Measurements from ENCODE around the gene GDI2. TPM values are rescaled to one million over a fixed set of nuclear protein-coding genes. Genes with fewer than 3 reads are reported as not detected.
A peak's percentile ranks its signal among the peaks of the same experiment; 100 is the strongest.

GDI2 gene
- total RNA-seq, 1 donor from 2014 or later, result 289 TPM

DNA sequence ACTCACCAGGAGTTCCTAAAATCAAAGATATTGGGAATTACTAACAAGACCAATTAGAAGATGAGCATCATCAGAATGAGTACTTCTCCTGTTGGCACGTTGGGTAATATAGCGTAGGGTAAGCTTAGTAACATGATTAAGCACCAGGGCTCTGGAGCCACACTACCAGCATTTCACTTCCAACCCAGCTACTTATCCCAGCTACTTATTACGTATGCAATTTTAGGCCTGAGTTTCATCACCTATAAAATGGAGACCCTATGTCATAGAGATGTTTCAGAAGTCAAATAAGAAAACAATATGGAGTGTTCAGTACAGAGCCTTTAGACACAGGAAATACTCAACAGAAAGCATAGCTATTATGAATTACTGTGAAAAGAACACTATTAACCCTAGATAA, 19.0 kb downstream of the GDI2 start:
- Mint-ChIP-seq H3K4me3 (no peak overlapping the region), H3K27ac (no peak overlapping the region), H3K36me3 (ENCODE audit: low read depth) (peaks cover 78% of the 10 kb centered on the region), H3K27me3 (no peaks in the 10 kb centered on the region), H3K4me1 (no peaks in the 10 kb centered on the region), H3K9me3 (no peaks in the 10 kb centered on the region)
- no peak for DNase-seq
- intact Hi-C loops (cut with micrococcal nuclease), result no loop called here
- ATAC-seq (ENCODE audit: low read depth), result no peak
- TF ChIP-seq, protein P1, sequence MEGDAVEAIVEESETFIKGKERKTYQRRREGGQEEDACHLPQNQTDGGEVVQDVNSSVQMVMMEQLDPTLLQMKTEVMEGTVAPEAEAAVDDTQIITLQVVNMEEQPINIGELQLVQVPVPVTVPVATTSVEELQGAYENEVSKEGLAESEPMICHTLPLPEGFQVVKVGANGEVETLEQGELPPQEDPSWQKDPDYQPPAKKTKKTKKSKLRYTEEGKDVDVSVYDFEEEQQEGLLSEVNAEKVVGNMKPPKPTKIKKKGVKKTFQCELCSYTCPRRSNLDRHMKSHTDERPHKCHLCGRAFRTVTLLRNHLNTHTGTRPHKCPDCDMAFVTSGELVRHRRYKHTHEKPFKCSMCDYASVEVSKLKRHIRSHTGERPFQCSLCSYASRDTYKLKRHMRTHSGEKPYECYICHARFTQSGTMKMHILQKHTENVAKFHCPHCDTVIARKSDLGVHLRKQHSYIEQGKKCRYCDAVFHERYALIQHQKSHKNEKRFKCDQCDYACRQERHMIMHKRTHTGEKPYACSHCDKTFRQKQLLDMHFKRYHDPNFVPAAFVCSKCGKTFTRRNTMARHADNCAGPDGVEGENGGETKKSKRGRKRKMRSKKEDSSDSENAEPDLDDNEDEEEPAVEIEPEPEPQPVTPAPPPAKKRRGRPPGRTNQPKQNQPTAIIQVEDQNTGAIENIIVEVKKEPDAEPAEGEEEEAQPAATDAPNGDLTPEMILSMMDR (IDR thresholded peaks at IDR 0.05), result no peak
- ChIA-PET POLR2A (interaction anchor here (0.6 to 1.6 kb wide), 3 partner anchors 19 to 135 kb away, joined by 3 to 6 read pairs (median 4); partner anchors contain the start of genes ANKRD16, FBH1 and GDI2), CTCF (interaction anchor here (0.7 to 0.9 kb wide), 3 partner anchors 26 to 164 kb away, joined by 3 to 4 read pairs (median 3); partner anchors contain the start of genes ANKRD16 and FBH1)

DNA sequence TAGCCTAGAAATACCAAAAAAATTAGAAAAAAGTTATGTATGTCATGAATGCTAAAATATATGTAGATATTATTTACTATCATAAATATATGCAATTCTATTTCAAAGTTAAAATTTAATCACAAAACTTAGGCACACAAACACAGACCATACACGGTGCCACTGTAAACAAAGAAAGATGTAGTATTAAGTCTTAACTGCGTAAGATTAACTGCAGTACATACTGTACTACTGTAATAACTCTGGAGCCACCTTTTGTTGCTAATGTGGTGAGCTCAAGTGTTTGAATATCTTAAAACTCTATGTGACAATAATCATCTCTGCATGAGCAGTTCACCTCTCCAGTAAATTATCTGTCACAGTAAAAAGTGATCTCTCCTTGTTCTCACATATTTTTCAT, 23.6 kb downstream of the GDI2 start:
- Mint-ChIP-seq H3K4me3 (no peak overlapping the region), H3K36me3 (ENCODE audit: low read depth) (peaks cover 87% of the 10 kb centered on the region), H3K27ac (no peak overlapping the region), H3K4me1 (peaks cover 2% of the 10 kb centered on the region), H3K27me3 (no peaks in the 10 kb centered on the region), H3K9me3 (no peaks in the 10 kb centered on the region)
- no peak for ATAC-seq (ENCODE audit: low read depth)
- POLR2A ChIA-PET, result interaction anchor here (1.6 kb wide), 1 partner anchor 24 kb away, joined by 4 read pairs; the partner anchor contains the start of gene GDI2
- no peak for DNase-seq
- intact Hi-C loops (cut with micrococcal nuclease), result no loop called here
- CTCF ChIA-PET, result no interaction called here
- TF ChIP-seq, protein P1 (IDR thresholded peaks at IDR 0.05), result no peak

GRCh38 chr10:5788969-5789368, 24.3 kb downstream of the GDI2 start:
- ATAC-seq (ENCODE audit: low read depth) (no peak), DNase-seq (no peak)
- TF ChIP-seq, protein P1 (IDR thresholded peaks at IDR 0.05), result no peak
- Mint-ChIP-seq H3K9me3 (no peaks in the 10 kb centered on the region), H3K27ac (no peak overlapping the region), H3K4me3 (no peak overlapping the region), H3K27me3 (no peaks in the 10 kb centered on the region), H3K4me1 (peaks cover 5% of the 10 kb centered on the region), H3K36me3 (ENCODE audit: low read depth) (peaks cover 88% of the 10 kb centered on the region)
- ChIA-PET CTCF (interaction anchor here (0.6 kb wide), 1 partner anchor 38 kb away, joined by 3 read pairs; no protein-coding TSS in a partner anchor), POLR2A (interaction anchor here (0.7 to 1.6 kb wide), 2 partner anchors 14 to 24 kb away, joined by 3 to 4 read pairs; partner anchors contain the start of gene GDI2)
- intact Hi-C loops (cut with micrococcal nuclease), result no loop called here

DNA sequence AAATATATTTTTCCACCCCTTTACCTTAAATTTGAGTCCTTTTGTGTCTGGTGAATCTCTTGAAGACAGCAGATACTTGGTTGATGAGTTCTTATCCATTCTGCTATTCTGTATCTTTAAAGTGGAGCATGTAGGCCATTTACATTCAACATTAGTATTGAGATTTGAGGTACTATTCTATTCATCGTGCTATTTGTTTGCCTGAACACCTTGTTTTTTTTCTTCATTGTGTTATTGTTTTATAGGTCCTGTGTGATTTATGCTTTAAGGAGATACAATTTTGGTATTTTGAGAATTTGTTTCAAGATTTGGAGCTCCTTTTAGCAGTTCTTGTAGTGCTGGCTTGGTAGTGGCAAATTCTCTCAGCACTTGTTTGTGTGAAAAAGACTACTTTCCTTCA, 29.9 kb downstream of the GDI2 start:
- no peak for DNase-seq
- no peak for ATAC-seq (ENCODE audit: low read depth)
- H3K4me1 Mint-ChIP-seq, result peaks cover 44% of the 10 kb centered on the region
- ChIA-PET POLR2A (no interaction called here), CTCF (no interaction called here)
- H3K9me3 Mint-ChIP-seq, result peaks cover 7% of the 10 kb centered on the region
- no peaks in the 10 kb centered on the region for H3K27me3 Mint-ChIP-seq
- peaks cover 89% of the 10 kb centered on the region for H3K36me3 Mint-ChIP-seq (ENCODE audit: low read depth)
- TF ChIP-seq, protein P1 (IDR thresholded peaks at IDR 0.05), result no peak
- intact Hi-C loops (cut with micrococcal nuclease), result no loop called here
- no peak overlapping the region for H3K4me3 Mint-ChIP-seq
- H3K27ac Mint-ChIP-seq, result no peak overlapping the region

GRCh38 chr10:5782174-5782573, 31.1 kb downstream of the GDI2 start:
- TF ChIP-seq, protein P1 (IDR thresholded peaks at IDR 0.05), result no peak
- DNase-seq (no peak), ATAC-seq (ENCODE audit: low read depth) (no peak)
- Mint-ChIP-seq H3K4me3 (no peak overlapping the region), H3K36me3 (ENCODE audit: low read depth) (peaks cover 91% of the 10 kb centered on the region), H3K27me3 (no peaks in the 10 kb centered on the region), H3K27ac (peak overlapping the region; percentile 68), H3K4me1 (peaks cover 49% of the 10 kb centered on the region), H3K9me3 (peaks cover 7% of the 10 kb centered on the region)
- ChIA-PET POLR2A (no interaction called here), CTCF (no interaction called here)
- intact Hi-C loops (cut with micrococcal nuclease), result no loop called here
